H9 (cell line): ENCODE results near the gene PQBP1. TPM values are rescaled to one million over a fixed set of nuclear protein-coding genes. Genes with fewer than 3 reads are reported as not detected.

Experiments
- DNase-seq: peaks from one replicate; pipeline ENCODE4 v3.0.0-alpha.2; 2017
- H2AFZ ChIP-seq: one replicate; pipeline ENCODE4 v1.6.1; 2013; ENCODE audit warnings: mild to moderate bottlenecking, low read length, control low read depth, moderate library complexity
- H2AK5ac ChIP-seq: 2 replicates; pipeline ENCODE4 v1.6.1; 2013; ENCODE audit warnings: low read length, control low read depth, mixed read lengths; ENCODE audit not compliant: insufficient read length
- H2BK120ac ChIP-seq: one replicate; pipeline ENCODE4 v1.6.1; 2013; ENCODE audit warnings: low read depth, mild to moderate bottlenecking, low read length, control low read depth, inconsistent platforms; ENCODE audit not compliant: poor library complexity, severe bottlenecking
- H2BK12ac ChIP-seq: 2 replicates; pipeline ENCODE4 v1.6.1; 2013; ENCODE audit warnings: low read length, control low read depth, mixed read lengths, low read depth; ENCODE audit not compliant: insufficient read length
- H2BK15ac ChIP-seq: 2 replicates; pipeline ENCODE4 v1.6.1; 2013; ENCODE audit warnings: low read depth, low read length, control low read depth
- H2BK20ac ChIP-seq: one replicate; pipeline ENCODE4 v1.6.1; 2013; ENCODE audit warnings: low read depth, mild to moderate bottlenecking, low read length, control low read depth, inconsistent platforms; ENCODE audit not compliant: poor library complexity, severe bottlenecking
- H2BK5ac ChIP-seq: 2 replicates; pipeline ENCODE4 v1.6.1; 2013; ENCODE audit warnings: low read length, control low read depth, mixed read lengths; ENCODE audit not compliant: insufficient read length
- H3K14ac ChIP-seq: 2 replicates; pipeline ENCODE4 v1.6.1; 2013; ENCODE audit warnings: low read length, control low read depth; ENCODE audit not compliant: insufficient read depth
- H3K18ac ChIP-seq: 2 replicates; pipeline ENCODE4 v1.6.1; 2013; ENCODE audit warnings: low read depth, mild to moderate bottlenecking, mixed read lengths, low read length, control low read depth; ENCODE audit not compliant: insufficient read length
- H3K23ac ChIP-seq: 2 replicates; pipeline ENCODE4 v1.6.1; 2013; ENCODE audit warnings: low read length, control low read depth, mixed read lengths, low read depth; ENCODE audit not compliant: insufficient read length
- H3K23me2 ChIP-seq: 2 replicates; pipeline ENCODE4 v1.6.1; 2013; ENCODE audit warnings: low read depth, mild to moderate bottlenecking, mixed read lengths, low read length, control low read depth; ENCODE audit not compliant: insufficient read length, poor library complexity, severe bottlenecking
- H3K27ac ChIP-seq: 2 replicates; pipeline ENCODE4 v1.5.1; 2013; ENCODE audit warnings: low read length, control low read depth, mixed read lengths, low read depth; ENCODE audit not compliant: insufficient read length
- H3K27me3 ChIP-seq: 2 replicates; pipeline ENCODE4 v1.6.1; 2013; ENCODE audit warnings: low read length, control low read depth, inconsistent platforms; ENCODE audit not compliant: insufficient read depth
- H3K4ac ChIP-seq: 2 replicates; pipeline ENCODE4 v1.6.1; 2013; ENCODE audit warnings: low read depth, mild to moderate bottlenecking, control low read depth, inconsistent platforms, low read length, moderate library complexity
- H3K4me1 ChIP-seq: 2 replicates; pipeline ENCODE4 v1.6.1; 2013; ENCODE audit warnings: low read length, control low read depth, inconsistent platforms; ENCODE audit not compliant: insufficient read depth
- H3K4me2 ChIP-seq: 2 replicates; pipeline ENCODE4 v1.6.1; 2013; ENCODE audit warnings: low read length, control low read depth, mixed read lengths; ENCODE audit not compliant: insufficient read length, insufficient read depth
- H3K56ac ChIP-seq: 2 replicates; pipeline ENCODE4 v1.6.1; 2013; ENCODE audit warnings: low read depth, mild to moderate bottlenecking, mixed read lengths, low read length, control low read depth; ENCODE audit not compliant: insufficient read length
- H3K79me1 ChIP-seq: 2 replicates; pipeline ENCODE4 v1.6.1; 2013; ENCODE audit warnings: low read depth, mild to moderate bottlenecking, moderate library complexity, low read length, control low read depth, inconsistent platforms; ENCODE audit not compliant: insufficient read depth, poor library complexity, severe bottlenecking
- H3K79me2 ChIP-seq: 2 replicates; pipeline ENCODE4 v1.6.1; 2013; ENCODE audit warnings: low read length, control low read depth, inconsistent platforms; ENCODE audit not compliant: insufficient read depth
- H3K9ac ChIP-seq: 2 replicates; pipeline ENCODE4 v1.6.1; 2013; ENCODE audit warnings: low read length, control low read depth, mixed read lengths; ENCODE audit not compliant: insufficient read length; ENCODE audit errors: extremely low read depth
- H3K9me3 ChIP-seq: one replicate; pipeline ENCODE4 v1.6.1; 2013; ENCODE audit warnings: low read depth, low read length, inconsistent platforms; ENCODE audit not compliant: control insufficient read depth
- H3T11ph ChIP-seq: one replicate; pipeline ENCODE4 v1.6.1; 2013; ENCODE audit warnings: mild to moderate bottlenecking, low read length, control low read depth, inconsistent platforms
- H4K20me1 ChIP-seq: one replicate; pipeline ENCODE4 v1.6.1; 2013; ENCODE audit not compliant: control insufficient read depth, insufficient read length, insufficient read depth
- H4K5ac ChIP-seq: 2 replicates; pipeline ENCODE4 v1.6.1; 2013; ENCODE audit warnings: low read depth, mild to moderate bottlenecking, mixed read lengths, low read length, control low read depth; ENCODE audit not compliant: insufficient read length
- H4K8ac ChIP-seq: replicated peaks from 2 replicates; pipeline ENCODE4 v1.6.1; 2013; ENCODE audit warnings: low read length, control low read depth, mixed read lengths, low read depth; ENCODE audit not compliant: insufficient read length
- H4K91ac ChIP-seq: 2 replicates; pipeline ENCODE4 v1.6.1; 2013; ENCODE audit warnings: low read depth, mild to moderate bottlenecking, moderate library complexity, mixed read lengths, low read length, control low read depth; ENCODE audit not compliant: insufficient read length
- H3K27ac Mint-ChIP-seq, 3 experiments: 2 replicates in 2 of 3; 3 replicates in 1 of 3; pipeline ENCODE4 v1.8.0; 2020 to 2021; ENCODE audit warnings: mixed read lengths in 3 of 3, mild to moderate bottlenecking in 1 of 3, moderate library complexity in 1 of 3
- H3K27me3 Mint-ChIP-seq: 2 replicates; pipeline ENCODE4 v1.8.0; 2021; ENCODE audit warnings: low read depth, mild to moderate bottlenecking, moderate library complexity, mixed read lengths
- H3K36me3 Mint-ChIP-seq, 3 experiments: 2 replicates in 2 of 3; 3 replicates in 1 of 3; pipeline ENCODE4 v1.8.0; 2020 to 2021; ENCODE audit warnings: low read depth in 3 of 3, mixed read lengths in 3 of 3; ENCODE audit not compliant: insufficient read depth in 1 of 3
- H3K4me1 Mint-ChIP-seq, 2 experiments: 2 replicates each; pipeline ENCODE4 v1.8.0; 2020; ENCODE audit warnings: mixed read lengths in 2 of 2
- H3K4me3 Mint-ChIP-seq, 2 experiments: 2 replicates in 1 of 2; 3 replicates in 1 of 2; pipeline ENCODE4 v1.8.0; 2020 to 2021; ENCODE audit warnings: mild to moderate bottlenecking in 2 of 2, mixed read lengths in 2 of 2, moderate library complexity in 1 of 2
- H3K9me3 Mint-ChIP-seq, 2 experiments: 2 replicates in 1 of 2; 3 replicates in 1 of 2; pipeline ENCODE4 v1.8.0; 2020; ENCODE audit warnings: mild to moderate bottlenecking in 2 of 2, mixed read lengths in 2 of 2, moderate library complexity in 1 of 2
- WGBS: extraction: QIAGEN DNeasy Blood & Tissue Kit; methylation state at CpG from one replicate; pipeline ENCODE4 v1.1.7; 2013; ENCODE audit warnings: missing lambda C conversion rate, low lambda C conversion rate, mixed read lengths; ENCODE audit not compliant: insufficient read length; ENCODE audit errors: extremely low coverage; 5-methylcytosine and 5-hydroxymethylcytosine counted together
- total RNA-seq: library from RNA; stranded (reverse); gene quantifications from 2 replicates; pipeline ENCODE4 v1.2.1, GENCODE V29; 2021
- TF ChIP-seq, protein P1 (sequence below): fragments of 200-600 bp; sonication (generic); conservative IDR thresholded peaks from 3 replicates; pipeline ENCODE4 v1.8.0; 2021; ENCODE audit warnings: antibody characterized with exemption, mild to moderate bottlenecking

PQBP1 gene
- total RNA-seq, 1 experiment from 2014 or later, result 87.9 TPM

DNA sequence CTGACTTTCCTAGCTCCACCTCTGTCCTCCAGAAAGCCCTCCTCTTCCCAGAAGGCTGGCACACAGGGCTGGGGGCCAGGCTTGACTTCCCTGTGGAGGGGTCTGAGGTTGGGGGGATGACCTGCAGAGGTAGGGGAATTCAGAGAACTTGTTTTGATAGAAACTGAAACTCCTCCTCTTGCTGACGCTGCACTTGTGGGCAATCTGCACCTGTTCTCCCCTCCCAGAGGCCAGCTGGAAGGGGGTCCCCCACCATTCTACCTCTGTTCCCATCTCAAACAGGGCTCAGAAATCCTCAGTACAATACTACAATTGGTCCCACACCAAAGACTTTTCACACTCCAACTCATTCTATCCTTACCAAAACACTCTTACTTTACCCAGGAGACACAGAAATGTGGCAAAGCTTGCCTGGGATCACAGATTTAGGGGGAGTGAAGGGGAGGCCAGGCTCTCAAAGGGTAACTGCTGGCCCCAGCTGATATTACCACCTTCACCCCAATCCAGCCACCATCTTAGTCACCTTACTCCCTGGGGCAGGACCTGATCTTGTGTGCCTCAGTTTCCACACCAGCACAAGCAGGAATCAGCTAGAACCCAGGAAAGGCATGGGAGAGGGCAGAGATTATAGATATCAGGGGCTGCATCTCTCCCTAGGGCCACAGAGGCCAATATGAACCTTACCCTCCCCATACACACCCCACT, 41.1 kb downstream of the PQBP1 start:
- Histone ChIP-seq H3K4ac (no peak overlapping the region), H2BK15ac (no peak overlapping the region), H2BK5ac (no peak overlapping the region), H4K20me1 (no peaks in the 10 kb centered on the region), H3K56ac (no peak overlapping the region), H3K14ac (no peak overlapping the region), H4K8ac (no peak overlapping the region), H2AFZ (no peak overlapping the region), H4K91ac (no peak overlapping the region), H3K27ac (no peak overlapping the region), H3K79me2 (peaks cover 3% of the 10 kb centered on the region; the same call in 1 of the 2 replicates), H3K4me2 (no peak overlapping the region), H3K27me3 (no peaks in the 10 kb centered on the region), H3K18ac (no peak overlapping the region), H2BK12ac (no peak overlapping the region), H3K23ac (no peak overlapping the region), H2AK5ac (no peak overlapping the region), H3T11ph (no peak overlapping the region), H3K9me3 (no peaks in the 10 kb centered on the region), H3K9ac (peak overlapping the region; percentile 26), H3K4me1 (peaks cover 4% of the 10 kb centered on the region; the same call in 1 of the 2 replicates), H2BK120ac (no peak overlapping the region), H4K5ac (no peak overlapping the region), H3K79me1 (peaks cover 6% of the 10 kb centered on the region), H2BK20ac (no peak overlapping the region), H3K23me2 (no peaks in the 10 kb centered on the region)
- Mint-ChIP-seq H3K4me3 (peak overlapping the region in 1 of 2 experiments; percentile 40; a peak in 1 of 5 replicates), H3K9me3 (peaks cover 75 to 85% of the 10 kb centered on the region in 2 experiments), H3K4me1 (peaks cover 19 to 38% of the 10 kb centered on the region in 2 experiments), H3K36me3 (peaks cover 40 to 68% (median 58%) of the 10 kb centered on the region in 3 experiments), H3K27ac (peak overlapping the region; percentile 61 to 82 (median 74); a peak in 4 of 7 replicates), H3K27me3 (peaks cover 1% of the 10 kb centered on the region)
- no peak for DNase-seq
- TF ChIP-seq, protein P1, sequence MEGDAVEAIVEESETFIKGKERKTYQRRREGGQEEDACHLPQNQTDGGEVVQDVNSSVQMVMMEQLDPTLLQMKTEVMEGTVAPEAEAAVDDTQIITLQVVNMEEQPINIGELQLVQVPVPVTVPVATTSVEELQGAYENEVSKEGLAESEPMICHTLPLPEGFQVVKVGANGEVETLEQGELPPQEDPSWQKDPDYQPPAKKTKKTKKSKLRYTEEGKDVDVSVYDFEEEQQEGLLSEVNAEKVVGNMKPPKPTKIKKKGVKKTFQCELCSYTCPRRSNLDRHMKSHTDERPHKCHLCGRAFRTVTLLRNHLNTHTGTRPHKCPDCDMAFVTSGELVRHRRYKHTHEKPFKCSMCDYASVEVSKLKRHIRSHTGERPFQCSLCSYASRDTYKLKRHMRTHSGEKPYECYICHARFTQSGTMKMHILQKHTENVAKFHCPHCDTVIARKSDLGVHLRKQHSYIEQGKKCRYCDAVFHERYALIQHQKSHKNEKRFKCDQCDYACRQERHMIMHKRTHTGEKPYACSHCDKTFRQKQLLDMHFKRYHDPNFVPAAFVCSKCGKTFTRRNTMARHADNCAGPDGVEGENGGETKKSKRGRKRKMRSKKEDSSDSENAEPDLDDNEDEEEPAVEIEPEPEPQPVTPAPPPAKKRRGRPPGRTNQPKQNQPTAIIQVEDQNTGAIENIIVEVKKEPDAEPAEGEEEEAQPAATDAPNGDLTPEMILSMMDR, result no peak
- WGBS, result no CpG with 5 or more reads among the region's 1 CpG
